Small intestine (tissue), 7 donors: ENCODE results near the gene PTPN4. TPM values are rescaled to one million over a fixed set of nuclear protein-coding genes. Genes with fewer than 3 reads are reported as not detected.

ENCODE experiments used
- DNase-seq, 2 donors: peaks; one replicate each; pipeline versions ENCODE4 v3.0.0 to v3.0.0-alpha.2; 2013
- FAIRE-seq: peaks from 2 replicates; lab custom pipeline; 2012; peaks lifted over from hg19 to GRCh38; lab: Jason Lieb, UNC
- H3K27ac ChIP-seq, 3 donors: one replicate each; pipeline ENCODE4 v1.5.1; 2013; ENCODE audit warnings: low read length in 2 of 3, mild to moderate bottlenecking in 2 of 3, control low read depth in 1 of 3, inconsistent platforms in 1 of 3, low read depth in 1 of 3, moderate library complexity in 1 of 3
- H3K27me3 ChIP-seq, 3 donors: one replicate each; pipeline ENCODE4 v1.6.1; 2013; ENCODE audit warnings: low read length in 3 of 3, inconsistent platforms in 1 of 3; ENCODE audit not compliant: control insufficient read depth in 3 of 3, insufficient read depth in 3 of 3
- H3K36me3 ChIP-seq, 3 donors: one replicate each; pipeline ENCODE4 v1.6.1; 2013; ENCODE audit warnings: low read length in 3 of 3, inconsistent platforms in 1 of 3, low read depth in 1 of 3, mild to moderate bottlenecking in 1 of 3, moderate library complexity in 1 of 3; ENCODE audit not compliant: control insufficient read depth in 3 of 3, insufficient read depth in 2 of 3
- H3K4me1 ChIP-seq, 3 donors: one replicate each; pipeline ENCODE4 v1.6.1; 2013; ENCODE audit warnings: low read length in 2 of 3, inconsistent platforms in 1 of 3, low read depth in 1 of 3, mild to moderate bottlenecking in 1 of 3, moderate library complexity in 1 of 3; ENCODE audit not compliant: control insufficient read depth in 3 of 3, insufficient read depth in 2 of 3
- H3K4me3 ChIP-seq, 3 donors: one replicate each; pipeline ENCODE4 v1.5.1; 2013; ENCODE audit warnings: low read length in 3 of 3, control low read depth in 1 of 3, inconsistent platforms in 1 of 3, low read depth in 1 of 3, mild to moderate bottlenecking in 1 of 3, moderate library complexity in 1 of 3
- H3K9me3 ChIP-seq, 2 donors: one replicate each; pipeline ENCODE4 v1.6.1; 2013; ENCODE audit warnings: low read depth in 1 of 2, low read length in 1 of 2; ENCODE audit not compliant: control insufficient read depth in 2 of 2, insufficient read depth in 1 of 2
- WGBS, 3 donors: extraction: QIAGEN DNeasy Blood & Tissue Kit; methylation state at CpG; one replicate each; pipeline ENCODE4 v1.1.7; 2013; 5-methylcytosine and 5-hydroxymethylcytosine counted together
- polyA plus RNA-seq, 4 donors: library from polyadenylated mRNA; stranded (reverse) in 3 of 4; unstranded in 1 of 4; fragments of 200-250 nt in 3 of 4; fragments of 120-200 nt in 1 of 4; gene quantifications; one replicate each; pipeline versions ENCODE4 v1.2.1 to v1.2.3, GENCODE V29; 2013
- donor health status: healthy with polysubstance abuse.
- donor health status: control.
- donor health status: control.
- donor health status: Bipolar disorder and iron deficiency.
- donor health status: healthy.

Gene PTPN4
- polyA plus RNA-seq, 4 donors: 1.9 to 13.4 (median 6.0) TPM

- H3K4me1 ChIP-seq: peaks cover 0 to 3% (median 0%) of the 10 kb centered on the region in 3 donors
- no peak overlapping the region for H3K27ac ChIP-seq
- H3K36me3 ChIP-seq: peaks cover 0 to 6% (median 4%) of the 10 kb centered on the region in 3 donors
- FAIRE-seq (no peak), DNase-seq (no peak)
- peaks cover 2 to 38% of the 10 kb centered on the region in 2 donors for H3K9me3 ChIP-seq
- WGBS, 3 donors: 94 to 98% (median 96%) methylated on average over 8 of the region's 8 CpGs
- H3K27me3 ChIP-seq: no peaks in the 10 kb centered on the region
- H3K4me3 ChIP-seq: no peak overlapping the region
These were observed 94.2 kb downstream of the PTPN4 start for GRCh38 chr2:119853777-119854399.

- H3K27me3 ChIP-seq: no peaks in the 10 kb centered on the region
- peak; percentile 32 to 50 for DNase-seq
- no peak overlapping the region for H3K4me3 ChIP-seq
- H3K4me1 ChIP-seq: peaks cover 0 to 3% (median 0%) of the 10 kb centered on the region in 3 donors
- WGBS, 3 donors: 10 to 47% (median 36%) methylated on average over 2 of the region's 2 CpGs
- no peak for FAIRE-seq
- no peak overlapping the region for H3K27ac ChIP-seq
- peaks cover 0 to 21% of the 10 kb centered on the region in 2 donors for H3K9me3 ChIP-seq
- H3K36me3 ChIP-seq: peaks cover 0 to 6% (median 0%) of the 10 kb centered on the region in 3 donors
These were observed 96.8 kb downstream of the PTPN4 start for GRCh38 chr2:119856469-119856901.

- DNase-seq: no peak
- no peaks in the 10 kb centered on the region for H3K27me3 ChIP-seq
- H3K9me3 ChIP-seq: peaks cover 0 to 14% of the 10 kb centered on the region in 2 donors
- no peak overlapping the region for H3K4me3 ChIP-seq
- peaks cover 0 to 3% (median 2%) of the 10 kb centered on the region in 3 donors for H3K4me1 ChIP-seq
- WGBS, 3 donors: 79 to 92% (median 87%) methylated on average over 3 of the region's 3 CpGs
- H3K36me3 ChIP-seq: peaks cover 0 to 3% (median 0%) of the 10 kb centered on the region in 3 donors
- no peak for FAIRE-seq
- H3K27ac ChIP-seq: no peak overlapping the region
These were observed 98.0 kb downstream of the PTPN4 start for GRCh38 chr2:119857742-119858141.

GRCh38 chr2:119859528-119859927 is 99.8 kb downstream of the PTPN4 start:
- Histone ChIP-seq H3K27me3 (no peaks in the 10 kb centered on the region), H3K4me3 (no peak overlapping the region), H3K4me1 (peaks cover 0 to 3% (median 2%) of the 10 kb centered on the region in 3 donors), H3K36me3 (no peaks in the 10 kb centered on the region), H3K9me3 (peaks cover 0 to 5% of the 10 kb centered on the region in 2 donors), H3K27ac (no peak overlapping the region)
- FAIRE-seq: no peak
- no peak for DNase-seq
- WGBS, 3 donors: 86 to 95% (median 94%) methylated on average over 4 of the region's 4 CpGs

- Histone ChIP-seq H3K27ac (no peak overlapping the region), H3K4me1 (peaks cover 0 to 3% (median 2%) of the 10 kb centered on the region in 3 donors), H3K4me3 (no peak overlapping the region), H3K9me3 (no peaks in the 10 kb centered on the region), H3K27me3 (no peaks in the 10 kb centered on the region), H3K36me3 (no peaks in the 10 kb centered on the region)
- 84 to 95% (median 91%) methylated on average over 7 of the region's 7 CpGs for WGBS, 3 donors
- FAIRE-seq: no peak
- DNase-seq: no peak
These were observed 101.2 kb downstream of the PTPN4 start for GRCh38 chr2:119860924-119861323.

GRCh38 chr2:119862127-119862889 is 102.6 kb downstream of the PTPN4 start:
- WGBS, 3 donors: 63 to 73% (median 65%) methylated on average over 3 of the region's 3 CpGs
- DNase-seq (no peak), FAIRE-seq (no peak)
- no peaks in the 10 kb centered on the region for H3K36me3 ChIP-seq
- no peaks in the 10 kb centered on the region for H3K9me3 ChIP-seq
- no peak overlapping the region for H3K4me3 ChIP-seq
- peaks cover 0 to 2% (median 0%) of the 10 kb centered on the region in 3 donors for H3K4me1 ChIP-seq
- H3K27me3 ChIP-seq: no peaks in the 10 kb centered on the region
- H3K27ac ChIP-seq: no peak overlapping the region

- 53 to 72% (median 66%) methylated on average over 3 of the region's 3 CpGs for WGBS, 3 donors
- Histone ChIP-seq H3K4me3 (no peak overlapping the region), H3K4me1 (peaks cover 0 to 2% (median 0%) of the 10 kb centered on the region in 3 donors), H3K27ac (no peak overlapping the region), H3K9me3 (peaks cover 0 to 3% of the 10 kb centered on the region in 2 donors), H3K27me3 (no peaks in the 10 kb centered on the region), H3K36me3 (no peaks in the 10 kb centered on the region)
- FAIRE-seq (no peak), DNase-seq (no peak)
These were observed 104.6 kb downstream of the PTPN4 start for GRCh38 chr2:119864318-119864717.

DNA sequence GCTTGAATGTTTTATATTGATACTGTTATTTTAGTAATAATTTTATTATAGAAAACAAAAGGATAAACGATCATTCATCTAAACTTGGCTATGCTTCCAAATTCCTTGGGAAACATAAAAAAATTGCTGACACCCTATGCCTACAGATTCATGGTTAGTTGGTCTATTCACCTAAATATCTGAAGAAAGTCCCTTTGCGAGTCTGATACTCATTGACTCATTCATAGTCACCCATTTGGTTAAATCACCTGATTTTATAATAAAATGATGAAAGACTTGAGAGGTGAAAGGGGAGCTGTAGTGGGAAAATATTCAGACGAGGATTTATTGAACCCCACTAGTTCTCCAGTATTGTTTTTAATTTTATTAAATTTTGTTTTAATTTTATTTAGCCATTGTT is 112.0 kb downstream of the PTPN4 start:
- 79 to 92% (median 81%) methylated on average over 3 of the region's 3 CpGs for whole genome bisulfite sequencing, 3 donors
- H3K4me3 ChIP-seq: no peak overlapping the region
- no peak overlapping the region for H3K27ac ChIP-seq
- peaks cover 0 to 3% of the 10 kb centered on the region in 2 donors for H3K9me3 ChIP-seq
- no peaks in the 10 kb centered on the region for H3K36me3 ChIP-seq
- H3K27me3 ChIP-seq: no peaks in the 10 kb centered on the region
- H3K4me1 ChIP-seq: no peaks in the 10 kb centered on the region
- FAIRE-seq: no peak
- DNase-seq: no peak
